ENCODE results near the gene EIF2B2. TPM values are rescaled to one million over a fixed set of nuclear protein-coding genes. Genes with fewer than 3 reads are reported as not detected.
A peak's percentile ranks its signal among the peaks of the same experiment; 100 is the strongest.

EIF2B2 gene
- total and polyA plus RNA-seq, 2 experiments from 2014 or later = 39.2 to 40.5 TPM

GRCh38 chr14:74984236-74985027 is 18.3 kb upstream of the EIF2B2 start (continued):
- TF ChIP-seq EZH2phosphoT487 (IDR thresholded peaks at IDR 0.05; ENCODE audit: unreplicated experiment) = no peak
- no peak for TF ChIP-seq EZH2 (IDR thresholded peaks at IDR 0.05; ENCODE audit: low read depth, unreplicated experiment)
- TF ChIP-seq ZNF114 (CRISPR knock-in tag; IDR thresholded peaks at IDR 0.05) = no peak
- TF ChIP-seq ETS1 (IDR thresholded peaks at IDR 0.05) = no peak
- no peak for TF ChIP-seq JUNB (IDR thresholded peaks at IDR 0.05; ENCODE audit: unreplicated experiment)
- TF ChIP-seq POLR2AphosphoS5 (IDR thresholded peaks at IDR 0.05; ENCODE audit: low read depth) = no peak
- no peak for TF ChIP-seq STAT1 (IDR thresholded peaks at IDR 0.05; ENCODE audit: unreplicated experiment)
- no peak for TF ChIP-seq ZNF331 (CRISPR knock-in tag; IDR thresholded peaks at IDR 0.05; ENCODE audit: low read depth)

- Histone ChIP-seq H3K9me2 (ENCODE audit: insufficient read depth) (no peaks in the 10 kb centered on the region), H4K20me1 (replicated peaks; ENCODE audit: insufficient read depth) (no peaks in the 10 kb centered on the region), H3K79me2 (replicated peaks; ENCODE audit: insufficient read depth) (no peaks in the 10 kb centered on the region), H2AFZ (peak overlapping the region; percentile 85; the same call in 1 of the 2 replicates), H3K4me2 (no peak overlapping the region; the same call in 1 of the 2 replicates), H3F3A (replicated peaks; ENCODE audit: low read depth) (peaks cover 7% of the 10 kb centered on the region; the same call in 1 of the 2 replicates), H3K4me3 (no peak overlapping the region), H3K4me1 (ENCODE audit: insufficient read depth) (peaks cover 14% of the 10 kb centered on the region), H3K27me3 (ENCODE audit: insufficient read depth) (no peaks in the 10 kb centered on the region), H3K36me3 (ENCODE audit: insufficient read depth) (no peaks in the 10 kb centered on the region), H3K27ac (ENCODE audit: low read depth) (no peak overlapping the region)
- no peaks in the 10 kb centered on the region for H3K36me3 Mint-ChIP-seq (ENCODE audit: low read depth)
- ATAC-seq = peak; percentile 13; the same call in 2 of the 3 replicates
- no peak for TF ChIP-seq EZH2phosphoT487 (IDR thresholded peaks at IDR 0.05; ENCODE audit: unreplicated experiment)
- no peak for TF ChIP-seq ZNF331 (CRISPR knock-in tag; IDR thresholded peaks at IDR 0.05; ENCODE audit: low read depth)
- no peak for TF ChIP-seq ZNF114 (CRISPR knock-in tag; IDR thresholded peaks at IDR 0.05)
- no peak for TF ChIP-seq ZNF462 (CRISPR knock-in tag; IDR thresholded peaks at IDR 0.05)
- no peak for TF ChIP-seq POLR2AphosphoS5 (IDR thresholded peaks at IDR 0.05; ENCODE audit: low read depth)
- no peak for DNase-seq (ENCODE audit: low spot score)
- H3K27me3 Mint-ChIP-seq (ENCODE audit: insufficient read depth, low read depth, poor library complexity) = peaks cover 12% of the 10 kb centered on the region
- no peaks in the 10 kb centered on the region; the same call in 2 of the 3 replicates for H3K9me3 Mint-ChIP-seq
- no peak overlapping the region for H3K27ac Mint-ChIP-seq
- no peak overlapping the region for H3K4me3 Mint-ChIP-seq
- peaks cover 23% of the 10 kb centered on the region for H3K4me1 Mint-ChIP-seq
These were observed 17.8 kb upstream of the EIF2B2 start for GRCh38 chr14:74985028-74985310.

All from GM23338 (cell line).